A549 (cell line): ENCODE results near the gene N4BP2.

Experiments
- CTCF ChIP-seq: fragments of >200 bp; sonication (Bioruptor Twin); formaldehyde crosslinking; IDR thresholded peaks from 3 replicates; pipeline ENCODE4 v1.5.1; 2016
- E2F6 ChIP-seq: IDR thresholded peaks from 2 replicates; pipeline ENCODE4 v1.6.1; 2012; ENCODE audit warnings: low read depth, borderline replicate concordance
- GATA3 ChIP-seq: IDR thresholded peaks from 2 replicates; pipeline ENCODE4 v1.6.1; 2012; ENCODE audit warnings: borderline replicate concordance
- POLR2A ChIP-seq: IDR thresholded peaks from 2 replicates; pipeline ENCODE4 v1.6.1; 2012; ENCODE audit warnings: mild to moderate bottlenecking, low read length
- POLR2AphosphoS2 ChIP-seq: conservative IDR thresholded peaks from 2 replicates; pipeline ENCODE4 v1.6.1; 2012; ENCODE audit warnings: low read length, improper control_type of control experiment, inconsistent platforms
- RARB ChIP-seq: fragments of 250-450 bp; sonication (Bioruptor Pico); IDR thresholded peaks from 2 replicates; pipeline ENCODE4 v1.8.0; 2021; ENCODE audit warnings: mild to moderate bottlenecking, moderate library complexity
- RNF2 ChIP-seq: fragments of 200-600 bp; sonication (generic); IDR thresholded peaks from 2 replicates; pipeline ENCODE4 v1.6.1; 2016; ENCODE audit warnings: low read depth, mild to moderate bottlenecking, antibody characterized with exemption, moderate library complexity, borderline replicate concordance
- TFCP2L1 ChIP-seq: fragments of 250-450 bp; sonication (Bioruptor Pico); IDR thresholded peaks from 2 replicates; pipeline ENCODE4 v1.5.0; 2021; ENCODE audit warnings: mild to moderate bottlenecking

GRCh38 chr4:40132816-40133215 is 76.2 kb downstream of the N4BP2 start:
- no peak for TF ChIP-seq POLR2AphosphoS2
- TF ChIP-seq CTCF = no peak
- no peak for TF ChIP-seq E2F6
- no peak for TF ChIP-seq POLR2A
- no peak for TF ChIP-seq TFCP2L1 (CRISPR knock-in tag)
- no peak for TF ChIP-seq RARB (CRISPR knock-in tag)
- TF ChIP-seq GATA3 = no peak
- TF ChIP-seq RNF2 = no peak
